HepG2 (cell line): ENCODE data around the gene PRDX2. TPM values are rescaled to one million over a fixed set of nuclear protein-coding genes. Genes with fewer than 3 reads are reported as not detected.
"Not testable (repeated sequence)": the region's sequence is repeated elsewhere in the genome, so short reads cannot be mapped to it uniquely, and the experiment has no call there.

Source experiments
- ATAC-seq: fragments of 200-7000 bp; cut with Tn5 transposase; 3 replicates; pipeline ENCODE4 v1.9.1; 2020; ENCODE audit warnings: mild to moderate bottlenecking, moderate library complexity
- BruUV-seq: library from RNA; stranded (reverse); fragments of 400-500 nt; replicated peaks from 2 replicates; lab custom pipeline; 2021; lab: Mats Ljungman, UMichigan
- CTCF ChIA-PET: fragments of 300-600 bp; formaldehyde crosslinking; extraction: SDS; loops from one replicate; lab custom pipeline; 2021; ENCODE audit warnings: low total read pairs, inconsistent platforms, low intra/inter-chr PET ratio; lab: Yijun Ruan, JAX
- POLR2A ChIA-PET: fragments of 350-600 bp; sonication (Branson Sonifier 250); formaldehyde crosslinking; loops from one replicate; lab custom pipeline; 2020; ENCODE audit warnings: antibody characterized with exemption, inconsistent platforms; lab: Yijun Ruan, JAX
- DNase-seq: peaks from one replicate; pipeline ENCODE4 v3.0.0-alpha.2; 2015; ENCODE audit warnings: low spot score
- FAIRE-seq: peaks from 3 replicates; lab custom pipeline; 2011; peaks lifted over from hg19 to GRCh38; lab: Jason Lieb, UNC
- H2AFZ ChIP-seq: one replicate; pipeline ENCODE4 v1.6.1; 2011; ENCODE audit warnings: low read length, inconsistent platforms
- H3K27ac ChIP-seq: fragments of 300-600 bp; 3 replicates; pipeline ENCODE4 v1.8.0; 2011; ENCODE audit warnings: mixed run types, mild to moderate bottlenecking, mixed read lengths, low read length, inconsistent platforms; ENCODE audit not compliant: insufficient read depth; ENCODE audit errors: extremely low read length
- H3K27me3 ChIP-seq, 2 experiments: fragments of 200-600 bp in 1 of 2; 2 replicates in 1 of 2; 3 replicates in 1 of 2; pipeline versions ENCODE4 v1.6.0 to v1.8.0; 2011; ENCODE audit warnings: low read length in 2 of 2, mild to moderate bottlenecking in 2 of 2, moderate library complexity in 2 of 2, inconsistent platforms in 1 of 2; ENCODE audit not compliant: insufficient read depth in 2 of 2, control insufficient read depth in 1 of 2
- H3K36me3 ChIP-seq, 2 experiments: fragments of 200-600 bp in 1 of 2; replicated peaks in 1 of 2; 2 replicates in 1 of 2; 3 replicates in 1 of 2; pipeline versions ENCODE4 v1.5.1 to v1.8.0; 2011; ENCODE audit warnings: low read length in 2 of 2, inconsistent platforms in 1 of 2; ENCODE audit not compliant: insufficient read depth in 2 of 2, control insufficient read depth in 1 of 2
- H3K4me1 ChIP-seq: 2 replicates; pipeline ENCODE4 v1.5.1; 2012; ENCODE audit warnings: low read length, inconsistent platforms; ENCODE audit not compliant: insufficient read depth
- H3K4me2 ChIP-seq: 2 replicates; pipeline ENCODE4 v1.6.0; 2011; ENCODE audit warnings: low read depth, low read length, inconsistent platforms
- H3K4me3 ChIP-seq, 3 experiments: fragments of 200-600 bp in 1 of 3; sonication (generic), shearing (Covaris generic) in 1 of 3; replicated peaks in 1 of 3; 2 replicates each; pipeline ENCODE4 v1.5.1; 2011 to 2016; ENCODE audit warnings: low read length in 3 of 3, inconsistent platforms in 2 of 3, low read depth in 2 of 3, mild to moderate bottlenecking in 2 of 3, control low read depth in 1 of 3, mixed read lengths in 1 of 3; ENCODE audit not compliant: insufficient read depth in 1 of 3
- H3K79me2 ChIP-seq: one replicate; pipeline ENCODE4 v1.6.1; 2011; ENCODE audit warnings: low read length, inconsistent platforms; ENCODE audit not compliant: insufficient read depth
- H3K9ac ChIP-seq: 2 replicates; pipeline ENCODE4 v1.6.0; 2011; ENCODE audit warnings: mild to moderate bottlenecking, low read depth, low read length, inconsistent platforms; ENCODE audit not compliant: insufficient read depth
- H3K9me3 ChIP-seq: 2 replicates; pipeline ENCODE4 v1.5.1; 2012; ENCODE audit warnings: mild to moderate bottlenecking, low read length
- H4K20me1 ChIP-seq: 2 replicates; pipeline ENCODE4 v1.6.0; 2011; ENCODE audit warnings: inconsistent platforms, mild to moderate bottlenecking, low read length, moderate library complexity; ENCODE audit not compliant: insufficient read depth
- PRMT3 ChIP-seq: sonication (generic); formaldehyde crosslinking; IDR thresholded peaks from 2 replicates; pipeline ENCODE4 v1.8.1; 2022; ENCODE audit warnings: low read depth, mild to moderate bottlenecking, moderate library complexity, missing genetic modification reagents, borderline replicate concordance
- TBX2 ChIP-seq: sonication (generic); formaldehyde crosslinking; IDR thresholded peaks from 2 replicates; pipeline ENCODE4 v1.5.0; 2020; ENCODE audit warnings: missing genetic modification reagents, mild to moderate bottlenecking, borderline replicate concordance
- TERF1 ChIP-seq: sonication (generic); formaldehyde crosslinking; IDR thresholded peaks from 2 replicates; pipeline ENCODE4 v1.8.0; 2022; ENCODE audit warnings: mild to moderate bottlenecking, missing genetic modification reagents, moderate library complexity
- ZNF557 ChIP-seq: sonication (generic); formaldehyde crosslinking; IDR thresholded peaks from 2 replicates; pipeline ENCODE4 v1.4.0; 2020; ENCODE audit warnings: missing genetic modification reagents
- WGBS: methylation state at CpG from one replicate; pipeline ENCODE4 v1.1.6; 2017; ENCODE audit warnings: low lambda C conversion rate; 5-methylcytosine and 5-hydroxymethylcytosine counted together
- in situ Hi-C: cut with HindIII; loops from 2 replicates; pipeline ENCODE4 v1.10.0; 2017; ENCODE audit warnings: low pct_unique_long_range_greater_than_20kb; ENCODE audit not compliant: extremely low pct_ligation_motif_present
- intact Hi-C: fragments of 100-400 bp; cut with micrococcal nuclease; formaldehyde crosslinking; loops from one replicate; pipeline ENCODE4 v1.10.0; 2022; ENCODE audit not compliant: unreplicated experiment
- polyA plus RNA-seq, 8 experiments: library from polyadenylated mRNA; depleted of rRNA in 3 of 8; stranded (reverse) in 7 of 8; unstranded in 1 of 8; fragments of >200 nt; fragmentation: Illumina TruSeq in 4 of 8; extraction: Trizol in 4 of 8; gene quantifications; 2 replicates each; pipeline versions ENCODE4 v1.2.1 to v1.2.3, GENCODE V29; 2011 to 2016; ENCODE audit warnings: low read depth in 4 of 8, missing spikeins in 1 of 8, mixed read lengths in 1 of 8; ENCODE audit not compliant: insufficient read depth in 1 of 8
- total RNA-seq, 5 experiments: library from RNA; depleted of rRNA; stranded (reverse); fragments of >200 nt; fragmentation: Illumina TruSeq; extraction: Trizol; gene quantifications; 2 replicates each; pipeline ENCODE4 v1.2.3, GENCODE V29; 2016; ENCODE audit warnings: low read depth in 1 of 5

The PRDX2 gene
- total and polyA plus RNA-seq, 2 of the 13 experiments (the other 11 are each of a cell fraction or from before 2014, with no cell fraction given), result 218 to 381 TPM

- H2AFZ ChIP-seq, result no peak overlapping the region
- peak overlapping the region; percentile 99; the same call in 1 of the 2 replicates for H3K9ac ChIP-seq
- whole genome bisulfite sequencing, result 100% methylated on average over 11 of the region's 18 CpGs
- H3K27me3 ChIP-seq, result no peaks in the 10 kb centered on the region; a peak in 1 of 5 replicates
- H3K36me3 ChIP-seq, result peaks cover 2 to 12% of the 10 kb centered on the region in 2 experiments; a peak in 4 of 5 replicates
- BruUV-seq, result no TSS peak
- ATAC-seq, result no peak
- peak overlapping the region; percentile 92 for H3K27ac ChIP-seq
- peaks cover 5% of the 10 kb centered on the region; the same call in 1 of the 2 replicates for H4K20me1 ChIP-seq
- H3K79me2 ChIP-seq, result peaks cover 14% of the 10 kb centered on the region
- in situ Hi-C loops (loop anchor here (5.0 kb wide), 1 partner anchor 33 kb away; no protein-coding TSS in a partner anchor), intact Hi-C loops (no loop called here)
- peak overlapping the region; percentile 88 for H3K4me2 ChIP-seq
- no peak for FAIRE-seq
- DNase-seq, result no peak
- ChIA-PET CTCF (no interaction called here), POLR2A (interaction anchor here (0.7 to 4.0 kb wide), 5 partner anchors 8 to 66 kb away, joined by 3 to 47 read pairs (median 5); partner anchors contain the start of gene JUNB)
- peak overlapping the region; percentile 81 to 100 (median 93); a peak in 3 of 6 replicates for H3K4me3 ChIP-seq
- H3K9me3 ChIP-seq, result no peaks in the 10 kb centered on the region
- H3K4me1 ChIP-seq, result peaks cover 33% of the 10 kb centered on the region
- TF ChIP-seq ZNF557 (CRISPR knock-in tag), result no peak
- no peak for TF ChIP-seq TBX2
- no peak for TF ChIP-seq TERF1 (CRISPR knock-in tag)
- TF ChIP-seq PRMT3 (CRISPR knock-in tag), result no peak
- TF ChIP-seq, all 625 proteins: peak for 0
Measured at GRCh38 chr19:12799742-12800465, 1.7 kb downstream of the PRDX2 start.

- intact Hi-C loops, H3K27me3 ChIP-seq, H3K4me3 ChIP-seq, FAIRE-seq, H3K9ac ChIP-seq, H3K27ac ChIP-seq, H2AFZ ChIP-seq, H3K9me3 ChIP-seq, H4K20me1 ChIP-seq, H3K4me2 ChIP-seq, ATAC-seq, DNase-seq, in situ Hi-C loops, BruUV-seq: not testable (repeated sequence)
- WGBS, result 98% methylated on average over 7 of the region's 7 CpGs
- Histone ChIP-seq H3K79me2 (peaks cover 17% of the 10 kb centered on the region), H3K36me3 (peaks cover 2 to 12% of the 10 kb centered on the region in 2 experiments; a peak in 4 of 5 replicates), H3K4me1 (peaks cover 44% of the 10 kb centered on the region)
- POLR2A ChIA-PET, result interaction anchor here (0.7 to 1.8 kb wide), 4 partner anchors 9 to 53 kb away, joined by 3 to 9 read pairs (median 4); partner anchors contain the start of gene RNASEH2A
- CTCF ChIA-PET, result interaction anchor here (2.5 to 3.7 kb wide), 2 partner anchors 19 to 32 kb away, joined by 34 to 54 read pairs; no protein-coding TSS in a partner anchor
Measured at GRCh38 chr19:12797607-12798006, 4.0 kb downstream of the PRDX2 start.
